NB4 (cell line): ENCODE data around the gene SMURF1.
"Not testable (repeated sequence)": the region's sequence is repeated elsewhere in the genome, so short reads cannot be mapped to it uniquely, and the experiment has no call there.

Experiments
- POLR2A ChIP-seq: IDR thresholded peaks from 2 replicates; pipeline ENCODE4 v1.6.1; 2011; ENCODE audit warnings: mild to moderate bottlenecking; ENCODE audit not compliant: insufficient read length; ENCODE audit errors: extremely low read depth
- TF ChIP-seq, protein P1 (sequence below): IDR thresholded peaks from one replicate; pipeline ENCODE4 v1.5.1; 2012; ENCODE audit warnings: low read depth, low read length

DNA sequence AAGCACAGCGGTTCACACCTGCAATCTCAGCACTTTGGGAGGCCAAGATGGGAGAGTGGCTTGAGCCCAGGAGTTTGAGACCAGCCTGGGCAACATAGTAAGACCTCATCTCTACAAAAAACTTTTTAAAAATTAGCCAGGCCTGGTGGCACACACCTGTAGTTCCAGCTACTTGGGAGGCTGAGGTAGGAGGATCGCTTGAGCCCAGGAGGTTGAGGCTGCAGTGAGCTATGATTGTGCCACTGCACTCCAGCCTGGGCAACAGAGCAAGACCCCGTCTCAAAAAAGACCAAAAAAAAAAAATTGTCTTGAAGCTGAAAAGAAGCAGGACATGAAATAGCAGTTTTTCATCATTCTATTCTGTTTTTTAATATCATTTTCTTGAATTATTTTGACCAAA is 99.0 kb downstream of the SMURF1 start:
- TF ChIP-seq, protein P1, sequence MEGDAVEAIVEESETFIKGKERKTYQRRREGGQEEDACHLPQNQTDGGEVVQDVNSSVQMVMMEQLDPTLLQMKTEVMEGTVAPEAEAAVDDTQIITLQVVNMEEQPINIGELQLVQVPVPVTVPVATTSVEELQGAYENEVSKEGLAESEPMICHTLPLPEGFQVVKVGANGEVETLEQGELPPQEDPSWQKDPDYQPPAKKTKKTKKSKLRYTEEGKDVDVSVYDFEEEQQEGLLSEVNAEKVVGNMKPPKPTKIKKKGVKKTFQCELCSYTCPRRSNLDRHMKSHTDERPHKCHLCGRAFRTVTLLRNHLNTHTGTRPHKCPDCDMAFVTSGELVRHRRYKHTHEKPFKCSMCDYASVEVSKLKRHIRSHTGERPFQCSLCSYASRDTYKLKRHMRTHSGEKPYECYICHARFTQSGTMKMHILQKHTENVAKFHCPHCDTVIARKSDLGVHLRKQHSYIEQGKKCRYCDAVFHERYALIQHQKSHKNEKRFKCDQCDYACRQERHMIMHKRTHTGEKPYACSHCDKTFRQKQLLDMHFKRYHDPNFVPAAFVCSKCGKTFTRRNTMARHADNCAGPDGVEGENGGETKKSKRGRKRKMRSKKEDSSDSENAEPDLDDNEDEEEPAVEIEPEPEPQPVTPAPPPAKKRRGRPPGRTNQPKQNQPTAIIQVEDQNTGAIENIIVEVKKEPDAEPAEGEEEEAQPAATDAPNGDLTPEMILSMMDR, result not testable (repeated sequence)
- not testable (repeated sequence) for TF ChIP-seq POLR2A
